RWPE2 (cell line): ENCODE results near the gene RHBDL1.
A peak's percentile ranks its signal among the peaks of the same experiment; 100 is the strongest.

ENCODE experiments used
- ATAC-seq: fragments of 200-7000 bp; cut with Tn5 transposase; 3 replicates; pipeline ENCODE4 v1.9.1; 2021; ENCODE audit warnings: low read depth
- DNase-seq: peaks from one replicate; pipeline ENCODE4 v3.0.0-alpha.2; 2020; ENCODE audit warnings: low spot score
- H3K27ac ChIP-seq: fragments of 450-650 bp; 2 replicates; pipeline ENCODE4 v1.5.1; 2017; ENCODE audit warnings: mild to moderate bottlenecking; ENCODE audit not compliant: poor library complexity, severe bottlenecking
- H3K27me3 ChIP-seq: fragments of 250-450 bp; sonication (Bioruptor Pico); 2 replicates; pipeline ENCODE4 v1.5.1; 2021; ENCODE audit warnings: mild to moderate bottlenecking, moderate library complexity; ENCODE audit not compliant: insufficient read depth, poor library complexity, severe bottlenecking
- H3K36me3 ChIP-seq: fragments of 250-450 bp; sonication (Bioruptor Pico); 2 replicates; pipeline ENCODE4 v1.5.1; 2020; ENCODE audit warnings: low read depth, mild to moderate bottlenecking, moderate library complexity
- H3K4me1 ChIP-seq: fragments of 250-450 bp; sonication (Bioruptor Pico); 2 replicates; pipeline ENCODE4 v1.5.1; 2021; ENCODE audit warnings: mild to moderate bottlenecking, moderate library complexity; ENCODE audit not compliant: insufficient read depth, poor library complexity, severe bottlenecking
- H3K4me3 ChIP-seq: fragments of 250-450 bp; sonication (Bioruptor Pico); 2 replicates; pipeline ENCODE4 v1.5.1; 2021; ENCODE audit warnings: mild to moderate bottlenecking, moderate library complexity; ENCODE audit not compliant: severe bottlenecking
- H3K9me3 ChIP-seq: fragments of 250-450 bp; sonication (Bioruptor Pico); 2 replicates; pipeline ENCODE4 v1.5.1; 2021; ENCODE audit warnings: mild to moderate bottlenecking, moderate library complexity; ENCODE audit not compliant: severe bottlenecking
- CTCF ChIP-seq: fragments of 450-650 bp; IDR thresholded peaks from one replicate; pipeline ENCODE4 v1.5.1; 2017; ENCODE audit warnings: mild to moderate bottlenecking, moderate library complexity; ENCODE audit not compliant: poor library complexity, severe bottlenecking

Gene RHBDL1

GRCh38 chr16:674968-675883, at the start of gene RHBDL1:
TSS of gene RHBDL1 (plus strand) at chr16:675671. CDS start at chr16:675791, 120 bp downstream.
- no peaks in the 10 kb centered on the region for H3K27me3 ChIP-seq
- H3K4me3 ChIP-seq = no peak within 1 kb of the TSS
- H3K4me1 ChIP-seq = peaks cover 13% of the 10 kb centered on the region
- ATAC-seq (no peak), DNase-seq (no peak)
- TF ChIP-seq CTCF = no peak
- H3K9me3 ChIP-seq = no peaks in the 10 kb centered on the region
- H3K36me3 ChIP-seq = peaks cover 37% of the 10 kb centered on the region
- H3K27ac ChIP-seq = peak within 1 kb of the TSS; percentile 72

- ATAC-seq (no peak), DNase-seq (peak; percentile 47)
- no peak for TF ChIP-seq CTCF
- Histone ChIP-seq H3K27me3 (no peaks in the 10 kb centered on the region), H3K9me3 (no peaks in the 10 kb centered on the region), H3K4me1 (peaks cover 27% of the 10 kb centered on the region), H3K36me3 (peaks cover 10% of the 10 kb centered on the region), H3K27ac (peak overlapping the region; percentile 23), H3K4me3 (no peak overlapping the region)
These were observed 49.3 kb upstream of the RHBDL1 start for GRCh38 chr16:625977-626765.

- H3K4me1 ChIP-seq = peaks cover 21% of the 10 kb centered on the region
- H3K27me3 ChIP-seq = no peaks in the 10 kb centered on the region
- H3K9me3 ChIP-seq = no peaks in the 10 kb centered on the region
- H3K27ac ChIP-seq = peak overlapping the region; percentile 23
- H3K4me3 ChIP-seq = no peak overlapping the region
- ATAC-seq = peak; percentile 80
- no peak for TF ChIP-seq CTCF
- peaks cover 10% of the 10 kb centered on the region for H3K36me3 ChIP-seq
- DNase-seq = peak; percentile 91
These were observed 48.6 kb upstream of the RHBDL1 start for GRCh38 chr16:626787-627453.

DNA sequence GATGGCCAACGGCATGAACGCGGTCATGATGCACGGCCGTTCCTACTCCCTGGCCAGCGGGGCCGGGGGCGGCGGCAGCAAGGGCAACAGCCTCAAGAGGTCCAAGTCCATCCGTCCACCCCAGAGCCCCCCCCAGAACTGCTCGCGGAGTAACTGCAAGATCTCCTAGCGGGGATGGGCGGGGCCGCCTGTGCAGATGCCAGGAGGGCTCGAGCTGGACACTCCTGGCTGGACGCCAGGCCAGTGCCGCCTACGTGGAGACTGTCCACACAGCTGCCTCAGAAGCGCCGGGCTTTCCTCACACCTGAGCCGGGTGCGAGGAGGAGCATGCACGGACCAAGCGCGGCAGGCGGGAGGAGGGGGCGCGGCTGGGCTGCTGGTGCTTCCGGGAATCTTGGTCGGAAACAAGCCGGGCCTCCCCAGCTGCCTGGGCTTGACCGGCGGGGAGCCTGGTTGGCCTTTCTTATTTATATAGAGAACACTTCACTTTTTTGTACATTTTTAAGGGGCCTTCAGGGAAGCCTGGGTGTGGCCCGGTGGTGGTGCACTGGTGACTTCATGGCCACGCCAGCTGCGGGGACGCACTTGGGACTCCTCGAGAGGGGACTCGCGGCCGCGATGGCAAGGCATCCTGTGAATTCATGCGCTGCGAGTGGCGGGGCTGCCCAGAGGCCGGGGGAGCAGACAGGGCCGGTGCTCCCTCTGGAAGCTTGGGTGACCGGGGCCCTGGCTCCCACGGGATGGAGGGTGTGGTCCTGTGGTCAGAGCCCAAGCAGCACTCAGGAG, 47.8 kb upstream of the RHBDL1 start:
- peaks cover 10% of the 10 kb centered on the region for H3K36me3 ChIP-seq
- no peaks in the 10 kb centered on the region for H3K9me3 ChIP-seq
- no peak overlapping the region for H3K4me3 ChIP-seq
- H3K4me1 ChIP-seq = peaks cover 17% of the 10 kb centered on the region
- DNase-seq = no peak
- ATAC-seq = no peak
- H3K27me3 ChIP-seq = no peaks in the 10 kb centered on the region
- no peak for TF ChIP-seq CTCF
- H3K27ac ChIP-seq = peak overlapping the region; percentile 23
